ENCODE data around the gene ARHGEF7.

Gene ARHGEF7

DNA sequence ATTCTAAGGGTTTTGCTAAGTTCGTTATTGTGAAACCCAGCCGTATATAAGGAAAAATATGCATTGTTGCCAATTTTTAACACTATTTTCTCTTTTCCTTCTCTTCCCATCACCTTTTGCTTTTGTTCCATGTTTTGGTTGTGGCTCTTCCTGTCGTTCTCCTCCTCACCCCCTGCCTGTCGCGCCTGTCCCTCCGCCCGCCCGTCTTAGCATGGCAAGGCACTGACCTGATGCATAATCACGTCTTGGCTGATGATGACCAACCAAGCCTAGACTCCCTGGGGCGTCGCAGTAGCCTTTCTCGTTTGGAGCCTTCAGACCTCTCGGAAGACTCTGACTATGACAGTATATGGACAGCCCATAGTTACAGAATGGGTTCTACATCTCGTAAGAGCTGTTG is 176.8 kb downstream of the ARHGEF7 start:
- in situ Hi-C loops (cut with MboI; ENCODE audit: low sequenced_read_pairs) = no loop called here

DNA sequence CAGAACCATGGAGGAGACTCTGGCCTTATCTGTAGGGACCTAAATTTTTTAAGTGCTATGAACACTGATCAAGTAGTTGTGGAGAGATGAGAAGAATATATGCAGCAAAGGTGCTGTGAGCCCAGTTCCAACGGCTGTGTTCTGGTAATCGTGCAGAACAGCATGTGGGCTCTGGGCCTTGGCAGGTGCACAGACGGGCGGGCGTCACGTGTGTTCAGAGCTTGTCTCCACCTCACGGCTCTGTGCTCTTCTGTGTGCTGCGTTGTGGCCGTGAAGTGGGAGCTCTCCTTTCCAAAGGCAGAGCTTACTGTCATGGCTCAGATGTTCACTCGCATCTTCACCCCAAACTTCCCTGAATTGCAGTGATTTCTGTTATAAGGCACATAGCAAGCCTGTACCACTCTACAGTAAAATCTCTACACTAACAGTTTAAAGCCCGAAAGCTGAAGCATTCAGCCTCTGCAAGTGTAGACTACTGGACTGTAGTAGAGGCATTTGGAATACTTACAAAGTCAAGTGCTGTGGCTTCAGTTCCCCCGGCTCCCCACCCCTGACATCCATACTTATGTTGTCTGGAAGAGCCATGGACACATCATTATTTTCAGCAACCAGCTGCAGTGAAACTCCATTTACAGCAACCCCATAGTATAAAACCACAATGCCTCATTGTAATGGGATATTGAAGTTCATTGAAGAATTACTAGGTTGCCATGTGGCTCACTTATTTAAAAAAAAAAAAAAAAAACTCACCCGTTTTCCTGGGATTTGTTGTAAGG is 177.8 kb downstream of the ARHGEF7 start:
- in situ Hi-C loops (cut with MboI; ENCODE audit: low sequenced_read_pairs) = no loop called here

DNA sequence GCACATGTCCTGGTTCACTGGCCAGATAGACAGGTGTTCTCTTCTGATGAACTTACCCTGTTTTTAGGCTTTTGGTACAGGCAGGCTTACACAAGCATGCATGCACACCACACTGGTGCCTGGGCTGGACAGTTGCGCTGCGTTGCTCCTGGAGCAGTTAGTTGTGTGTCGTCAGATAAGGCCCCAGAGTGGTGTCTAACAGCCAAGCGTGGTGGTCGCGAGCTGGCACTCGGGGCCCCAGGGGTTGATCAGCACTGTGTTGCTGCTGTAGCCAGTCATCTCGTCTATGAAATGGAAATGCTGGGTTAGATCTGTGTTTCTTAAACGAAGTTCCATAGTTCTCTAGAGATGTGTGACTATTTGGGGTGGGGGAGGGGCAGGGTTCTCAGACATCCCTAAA is 180.8 kb downstream of the ARHGEF7 start:
- in situ Hi-C loops (cut with MboI; ENCODE audit: low sequenced_read_pairs) = no loop called here

DNA sequence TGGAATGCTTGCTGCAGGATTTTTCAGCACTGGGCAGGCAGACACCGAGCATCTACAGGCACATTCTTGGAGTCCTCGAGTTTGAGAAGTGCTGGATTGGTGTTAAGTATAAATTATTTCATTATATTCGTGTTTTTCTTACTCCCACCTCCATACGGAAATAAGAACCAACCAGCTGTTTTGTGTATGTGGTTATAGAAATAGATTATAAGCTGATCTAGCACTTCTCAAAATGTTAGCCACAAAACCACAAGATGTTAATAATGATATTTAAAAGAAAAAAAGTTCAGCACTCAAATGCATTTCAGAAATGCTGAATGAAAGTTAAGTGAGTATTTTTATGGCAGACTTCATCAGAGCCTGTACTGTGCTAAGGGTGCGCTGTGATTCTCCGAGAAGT is 181.3 kb downstream of the ARHGEF7 start:
- in situ Hi-C loops (cut with MboI; ENCODE audit: low sequenced_read_pairs) = no loop called here

DNA sequence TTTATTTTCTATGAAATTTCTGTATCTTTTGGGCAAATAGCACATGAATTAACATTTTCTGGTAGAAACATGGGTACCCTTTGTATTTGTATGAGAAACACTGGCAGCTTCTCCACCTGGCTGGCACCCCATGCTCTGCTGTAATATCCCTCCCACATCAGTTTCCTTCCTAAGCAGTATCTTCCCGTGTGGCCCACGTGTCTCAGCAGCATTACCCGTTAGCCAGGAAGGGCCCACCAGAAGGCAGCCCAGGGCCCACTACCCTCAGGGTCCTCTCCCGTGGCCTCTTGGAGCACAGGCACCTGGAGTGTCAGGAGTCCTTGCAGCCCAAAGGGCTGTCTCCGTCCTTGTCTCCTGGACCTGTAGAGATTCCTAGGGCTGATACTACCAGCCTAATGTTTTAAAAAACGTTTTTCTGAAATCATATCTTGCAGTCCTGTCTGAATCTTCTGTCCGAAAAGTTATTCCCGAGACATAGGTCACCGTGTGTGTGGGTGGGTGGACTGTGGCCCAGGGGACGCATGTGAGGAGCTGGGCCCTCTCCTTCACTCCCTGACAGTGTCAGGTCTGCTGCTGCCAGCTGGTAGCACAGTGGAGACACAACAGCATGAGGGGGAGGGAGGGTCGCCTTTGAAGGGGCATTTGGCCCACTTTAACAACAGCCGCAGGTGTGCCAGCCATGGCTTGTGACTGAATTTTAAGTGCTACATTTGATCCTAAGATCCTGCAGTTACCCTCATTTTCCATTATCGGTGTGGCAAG is 183.3 kb downstream of the ARHGEF7 start:
- in situ Hi-C loops (cut with MboI; ENCODE audit: low sequenced_read_pairs) = no loop called here

DNA sequence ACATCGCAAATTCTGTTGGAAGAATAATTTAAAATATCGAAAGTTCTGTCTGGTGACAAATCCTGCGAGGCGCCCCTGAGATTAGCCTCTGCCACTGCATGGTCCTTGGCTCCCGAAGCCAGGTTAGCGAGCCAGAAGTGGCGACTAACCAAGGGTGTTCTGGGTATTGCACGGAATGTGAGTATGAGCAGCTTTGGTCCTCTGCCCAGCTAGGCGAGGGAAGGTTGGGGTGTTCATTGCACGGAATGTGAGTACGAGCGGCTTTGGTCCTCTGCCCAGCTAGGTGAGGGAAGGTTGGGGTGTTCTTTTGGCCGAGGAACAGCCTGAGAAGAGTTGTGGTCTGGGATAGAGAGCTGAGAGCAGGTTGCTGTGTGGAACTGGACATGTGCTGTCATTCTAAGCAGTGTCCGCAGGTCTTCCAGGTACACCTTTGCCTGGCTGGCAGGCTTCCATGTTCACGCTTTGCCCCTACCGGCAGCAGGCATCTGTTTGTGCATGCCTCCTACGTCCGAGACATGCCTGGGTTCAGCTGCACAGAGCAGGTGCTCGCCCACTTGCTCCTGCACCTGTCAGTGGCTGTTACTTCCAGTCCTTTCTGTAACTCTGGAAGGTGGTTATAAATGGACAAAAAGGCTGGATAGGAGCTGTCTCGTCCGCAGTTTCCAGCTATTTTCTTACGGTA is 187.1 kb downstream of the ARHGEF7 start:
- in situ Hi-C loops (cut with MboI; ENCODE audit: low sequenced_read_pairs) = no loop called here

DNA sequence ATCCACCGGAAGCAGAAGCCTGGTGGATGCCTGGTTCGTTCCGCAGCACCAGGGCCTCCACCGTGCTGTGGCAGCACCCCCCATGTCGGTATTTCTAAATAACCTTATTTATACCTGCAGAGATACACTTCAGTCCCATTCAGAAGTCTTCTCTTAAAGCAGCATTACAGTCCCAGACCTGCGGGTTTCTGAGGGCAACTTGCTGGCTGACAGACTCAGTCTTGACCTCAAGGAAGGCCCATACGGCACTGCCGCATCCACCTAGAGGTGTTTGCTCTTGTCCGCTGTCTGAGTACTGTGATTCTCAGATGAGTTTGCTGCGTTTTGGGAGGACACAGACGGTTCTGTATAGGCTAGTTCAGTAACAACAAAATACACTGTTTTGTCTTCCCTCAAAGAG is 188.4 kb downstream of the ARHGEF7 start:
- in situ Hi-C loops (cut with MboI; ENCODE audit: low sequenced_read_pairs) = no loop called here

DNA sequence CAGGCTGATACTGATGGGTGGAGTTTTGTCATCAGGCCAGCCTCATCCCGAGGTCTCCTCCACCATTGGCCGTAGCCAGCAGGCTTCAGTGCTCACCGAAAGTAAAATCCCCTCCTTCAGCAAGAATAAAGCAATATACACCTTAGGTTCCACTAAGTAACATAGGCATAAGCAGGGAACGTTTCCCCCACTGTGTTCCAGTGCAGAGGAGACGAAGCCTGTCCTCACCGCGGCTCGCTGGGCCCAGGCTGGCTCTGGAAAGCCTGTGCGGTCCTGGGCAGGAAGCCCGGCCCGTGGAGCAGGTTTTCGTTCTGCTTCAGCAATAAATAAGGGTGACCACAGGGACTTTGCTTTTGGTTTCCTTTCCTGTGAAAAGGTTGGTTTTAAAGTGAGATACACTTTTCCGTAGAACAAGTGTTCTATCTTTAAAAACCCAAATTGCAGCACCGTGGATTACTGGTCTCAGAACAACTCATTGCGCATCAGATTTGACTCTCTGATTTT is 189.0 kb downstream of the ARHGEF7 start:
- in situ Hi-C loops (cut with MboI; ENCODE audit: low sequenced_read_pairs) = no loop called here

DNA sequence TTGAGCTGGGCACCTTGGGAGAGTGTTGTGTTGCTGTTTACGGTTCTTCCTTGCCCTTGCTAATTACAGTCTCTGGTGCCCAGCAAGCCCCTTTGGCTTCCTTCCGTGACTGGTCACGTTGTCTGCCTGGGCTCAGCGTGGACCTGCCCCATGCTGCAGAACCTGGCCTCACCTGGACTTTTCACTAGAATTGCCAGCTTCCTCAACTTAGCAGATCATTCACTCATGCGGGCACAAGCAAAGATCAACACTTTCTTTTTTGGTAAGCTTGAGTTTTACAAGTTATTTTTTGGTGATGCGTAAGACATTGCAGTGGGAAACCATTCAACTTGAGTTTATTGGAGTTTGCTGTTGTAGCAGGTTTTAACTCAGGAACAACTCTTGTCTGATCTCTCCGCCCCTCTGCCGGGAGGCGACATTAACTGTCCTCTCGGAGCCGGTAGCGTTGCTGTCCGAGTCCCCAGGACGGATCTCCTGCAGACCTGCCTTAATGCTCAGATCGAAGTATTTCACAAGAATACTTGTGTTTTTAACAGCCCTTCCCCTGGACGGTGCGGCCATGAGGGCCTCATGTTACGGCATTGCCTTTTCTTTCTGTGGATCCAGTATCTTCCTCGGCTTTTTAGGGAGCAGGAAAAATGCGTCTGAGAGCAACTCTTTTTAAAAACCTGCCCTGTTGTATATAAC is 189.6 kb downstream of the ARHGEF7 start:
- in situ Hi-C loops (cut with MboI; ENCODE audit: low sequenced_read_pairs) = no loop called here

DNA sequence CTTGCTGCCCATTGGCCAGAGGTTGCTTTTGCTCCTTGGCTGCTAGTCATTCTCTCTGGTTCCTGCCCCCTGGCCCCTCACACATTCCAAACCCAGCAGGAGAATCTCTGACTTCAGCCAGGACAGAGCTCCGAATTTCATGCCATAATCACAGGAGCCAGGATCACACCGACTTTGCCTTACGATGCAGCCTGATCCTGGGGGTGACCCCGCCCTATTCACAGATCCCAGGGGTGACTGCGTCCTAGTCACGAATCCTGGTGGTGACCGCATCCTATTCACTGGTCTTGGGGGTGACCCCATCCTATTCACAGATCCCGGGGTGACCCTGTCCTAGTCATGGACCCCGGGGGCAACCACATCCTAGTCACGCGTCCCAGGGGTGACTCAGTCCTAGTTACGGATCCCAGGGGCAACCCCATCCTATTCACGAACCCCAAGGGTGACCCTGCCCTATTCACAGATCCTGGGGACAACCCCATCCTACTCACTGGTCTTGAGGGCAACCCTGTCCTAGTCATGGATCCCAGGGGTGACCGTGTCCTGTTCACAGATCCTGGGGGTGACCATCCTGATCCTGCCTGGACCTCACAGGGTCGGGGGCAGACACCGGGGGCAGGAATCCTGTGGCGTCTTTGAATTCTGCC is 198.0 kb downstream of the ARHGEF7 start:
- in situ Hi-C loops (cut with MboI; ENCODE audit: low sequenced_read_pairs) = no loop called here

DNA sequence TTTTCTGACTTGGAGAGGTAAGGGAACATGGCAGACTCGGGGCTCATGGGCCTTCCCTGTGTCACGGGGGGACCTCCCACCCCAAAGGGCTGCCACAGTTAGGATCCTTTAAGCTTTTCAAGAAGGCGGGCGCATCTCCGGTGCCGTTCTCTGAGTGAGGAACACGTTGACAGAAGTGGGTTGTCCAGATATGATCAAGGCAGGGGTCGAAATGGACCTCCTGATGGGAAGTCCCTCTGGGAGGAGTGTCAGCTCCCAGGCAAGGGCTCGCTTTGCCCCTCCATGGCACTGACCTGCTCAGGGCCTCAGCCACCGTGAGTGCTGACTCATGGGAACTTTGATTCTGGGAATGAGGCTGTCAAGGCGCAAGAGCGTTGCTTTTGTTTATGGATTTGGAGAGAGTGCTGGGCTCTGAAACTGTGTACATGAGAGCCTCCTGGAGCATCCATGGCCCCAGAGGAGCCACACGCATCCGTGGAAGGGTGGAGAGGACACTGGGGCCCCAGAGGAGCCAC is 198.9 kb downstream of the ARHGEF7 start:
- in situ Hi-C loops (cut with MboI; ENCODE audit: low sequenced_read_pairs) = no loop called here

DNA sequence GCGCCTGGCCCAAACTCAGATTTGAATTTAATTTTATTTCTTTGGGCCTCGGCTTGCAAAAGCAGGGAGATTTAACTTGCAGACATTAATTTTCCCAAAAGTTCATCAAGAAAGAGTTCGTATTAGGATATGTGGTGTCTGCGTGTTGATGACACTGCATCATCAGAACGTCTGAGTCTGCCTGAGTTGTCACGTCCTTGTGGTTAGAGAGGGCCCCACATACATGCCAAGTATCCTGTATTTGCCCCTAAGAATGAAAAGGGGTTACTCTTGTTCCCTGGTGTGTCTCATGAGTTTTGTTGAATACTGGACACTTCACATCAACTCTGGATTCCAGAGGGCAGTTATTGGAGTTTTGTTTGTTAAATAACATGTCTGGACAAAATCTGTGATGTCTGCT is 199.7 kb downstream of the ARHGEF7 start:
- in situ Hi-C loops (cut with MboI; ENCODE audit: low sequenced_read_pairs) = no loop called here

DNA sequence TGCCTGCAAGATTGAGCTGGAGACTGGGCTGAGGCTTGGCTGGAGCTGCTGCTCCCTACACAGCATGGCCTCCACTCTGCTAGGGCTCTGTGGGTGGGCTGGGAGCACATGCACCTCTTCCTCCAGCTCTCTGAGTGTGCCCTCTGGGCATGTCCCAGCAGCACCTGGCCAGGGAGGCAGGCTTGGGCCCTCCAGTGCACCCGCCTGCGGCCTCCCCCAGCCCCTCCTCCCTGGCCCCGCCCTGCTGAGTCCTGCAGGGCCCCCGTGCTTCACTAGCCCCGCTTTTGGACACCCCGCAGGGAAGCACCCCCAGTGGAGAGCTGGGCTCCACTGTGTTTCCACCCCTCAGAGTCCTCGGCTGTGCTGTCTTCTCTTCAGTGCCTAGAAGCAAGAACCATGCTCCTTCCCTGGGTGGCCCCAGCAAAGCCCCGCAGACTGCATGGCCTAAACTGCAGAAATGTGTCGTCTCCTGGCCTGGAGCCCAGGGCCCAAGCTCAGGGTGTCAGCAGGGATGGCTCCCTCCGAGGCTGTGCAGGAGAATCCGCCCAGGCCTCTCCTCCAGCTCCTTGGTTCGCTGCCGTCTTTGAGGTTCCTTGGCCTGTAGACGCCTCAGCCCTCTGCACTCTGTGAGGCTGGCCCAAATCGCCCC is 200.4 kb downstream of the ARHGEF7 start:
- in situ Hi-C loops (cut with MboI; ENCODE audit: low sequenced_read_pairs) = no loop called here

DNA sequence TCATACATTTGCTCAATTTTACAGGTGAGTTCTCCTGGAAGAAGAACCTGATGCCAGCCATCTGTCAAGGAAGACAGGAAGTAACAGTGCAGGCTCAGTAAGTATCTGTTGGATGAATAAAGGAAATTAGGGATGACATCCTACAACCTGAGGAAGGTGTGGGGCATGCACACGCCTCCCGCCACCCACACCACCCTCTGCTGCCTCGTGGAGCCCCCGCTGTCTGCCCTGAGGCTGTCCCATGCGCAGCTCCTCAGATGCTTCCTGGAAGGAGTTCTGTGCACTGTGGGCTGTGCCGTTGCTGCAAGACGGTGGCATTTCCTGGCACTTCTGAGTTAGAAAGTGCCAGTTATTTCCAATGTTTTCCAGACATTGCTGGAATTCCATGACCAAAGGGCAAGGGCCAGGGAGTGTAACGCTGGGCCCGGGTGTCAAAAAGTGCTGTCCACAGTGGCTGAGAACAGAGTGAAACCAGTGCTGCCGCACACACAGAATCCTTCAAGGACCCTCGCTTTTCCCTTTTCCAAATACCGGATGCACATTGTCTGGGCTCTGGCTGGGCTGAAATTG is 201.1 kb downstream of the ARHGEF7 start:
- in situ Hi-C loops (cut with MboI; ENCODE audit: low sequenced_read_pairs) = no loop called here

DNA sequence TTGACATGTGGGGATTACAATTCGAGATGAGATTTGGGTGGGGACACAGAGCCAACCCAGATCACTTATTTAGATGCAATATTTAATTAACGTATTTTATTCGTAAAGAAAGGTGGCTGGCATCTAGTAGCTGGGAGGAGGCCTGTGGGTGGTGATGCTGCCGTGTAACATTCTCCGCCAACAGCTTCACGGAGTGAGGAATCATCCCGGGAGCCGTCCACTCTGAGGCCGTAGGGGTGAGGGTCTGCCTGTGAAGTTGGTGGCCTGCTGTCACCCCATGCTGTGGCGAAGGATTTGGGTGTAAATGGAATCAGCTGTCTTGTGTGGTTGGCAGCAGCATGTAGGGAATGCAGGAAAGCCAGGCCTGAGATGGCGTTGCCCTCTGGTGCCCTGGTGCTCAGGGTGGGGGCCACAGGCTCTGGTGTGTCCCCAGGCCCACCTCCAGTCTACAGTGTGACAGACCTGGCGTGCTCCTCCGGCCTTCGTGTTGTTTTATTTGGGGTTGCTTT is 202.0 kb downstream of the ARHGEF7 start:
- in situ Hi-C loops (cut with MboI; ENCODE audit: low sequenced_read_pairs) = no loop called here

DNA sequence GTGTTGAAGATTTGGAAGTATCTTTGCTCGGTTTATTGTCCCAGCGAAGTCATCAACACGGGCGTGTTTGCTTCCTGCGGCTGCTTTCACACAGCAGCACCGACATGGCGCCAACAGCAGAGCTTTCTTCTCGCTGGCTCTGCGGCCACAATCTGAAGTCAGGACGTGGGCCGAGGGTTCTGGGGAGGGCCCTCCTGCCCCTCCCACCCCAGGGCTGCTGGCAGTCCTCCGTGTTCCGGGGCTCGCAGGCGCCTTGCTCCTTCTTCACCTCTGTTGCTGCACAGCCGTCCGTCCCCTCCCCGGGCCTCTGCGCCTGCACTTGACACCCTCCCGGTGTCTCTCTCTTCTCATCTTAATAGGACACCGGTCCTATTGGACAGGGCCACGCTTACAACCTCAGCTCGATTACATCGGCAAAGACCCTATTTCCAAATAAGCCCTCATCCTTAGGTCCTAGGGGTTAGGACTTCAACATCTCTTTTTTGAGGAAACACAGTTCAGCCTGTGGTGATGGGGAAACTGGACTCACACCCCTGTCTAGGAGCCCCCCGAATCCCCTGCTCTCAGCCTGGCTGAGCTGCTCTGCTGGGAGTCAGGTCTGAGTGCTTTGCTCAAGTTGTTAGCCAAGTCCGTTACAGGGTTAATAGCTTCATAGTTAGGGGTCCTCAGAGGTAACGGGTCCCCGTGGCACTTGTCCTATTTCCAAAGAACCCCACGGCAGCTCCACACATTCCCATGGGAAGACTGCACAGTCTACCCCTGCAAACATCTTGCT is 202.6 kb downstream of the ARHGEF7 start:
- in situ Hi-C loops (cut with MboI; ENCODE audit: low sequenced_read_pairs) = no loop called here

DNA sequence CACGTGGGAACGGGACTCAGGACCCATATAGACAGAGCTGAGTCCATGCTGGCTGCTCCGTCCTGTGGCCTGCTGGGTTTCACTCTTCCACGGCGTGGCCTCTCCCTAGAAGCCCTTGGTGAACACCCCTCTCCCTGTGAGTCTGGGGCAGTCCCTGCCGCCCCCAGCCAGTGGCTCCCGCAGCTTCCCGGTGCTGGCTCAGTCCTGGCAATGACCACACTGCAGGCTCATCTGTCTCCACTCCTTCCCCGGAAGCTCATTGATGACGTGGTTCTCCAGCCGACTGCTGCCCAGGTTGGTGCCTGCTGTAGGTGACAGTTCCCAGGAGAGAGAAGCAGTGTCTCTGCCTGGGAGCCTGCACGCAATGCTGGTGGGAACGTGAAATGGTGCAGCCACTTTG is 203.3 kb downstream of the ARHGEF7 start:
- in situ Hi-C loops (cut with MboI; ENCODE audit: low sequenced_read_pairs) = no loop called here

DNA sequence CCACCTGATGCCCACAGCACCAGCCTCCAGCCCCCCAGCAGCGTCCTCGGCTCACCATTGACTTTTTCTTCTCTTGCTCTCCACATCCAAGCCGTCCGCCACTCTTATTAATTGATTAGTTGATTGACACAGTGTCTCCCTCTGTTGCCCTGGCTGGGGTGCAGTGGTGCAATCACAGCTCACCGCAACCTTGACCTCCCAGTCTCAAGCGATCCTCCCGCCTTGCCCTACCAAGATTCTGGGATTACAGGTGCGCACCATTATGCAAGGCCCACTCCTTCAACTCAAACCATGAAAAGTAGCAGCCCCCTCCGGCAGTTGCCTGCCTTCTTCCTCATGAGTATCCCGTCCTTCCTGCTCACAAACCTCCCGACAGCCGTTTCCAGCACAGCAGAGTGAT is 204.4 kb downstream of the ARHGEF7 start:
- in situ Hi-C loops (cut with MboI; ENCODE audit: low sequenced_read_pairs) = no loop called here
